K562 (cell line): Measurements from ENCODE around the gene PDCL3. TPM values are rescaled to one million over a fixed set of nuclear protein-coding genes. Genes with fewer than 3 reads are reported as not detected.

ENCODE experiments used
- ELF2 ChIP-seq: fragments of 250-450 bp; sonication (Bioruptor Pico); IDR thresholded peaks from 2 replicates; pipeline ENCODE4 v1.5.0; 2021; ENCODE audit warnings: mild to moderate bottlenecking
- ESRRA ChIP-seq: fragments of 450-650 bp; IDR thresholded peaks from 2 replicates; pipeline ENCODE4 v1.6.1; 2014; ENCODE audit warnings: low read depth, mild to moderate bottlenecking, moderate library complexity, borderline replicate concordance
- KDM4B ChIP-seq, 2 experiments: fragments of 450-650 bp in 1 of 2; sonication (generic) in 1 of 2; IDR thresholded peaks; 2 replicates each; pipeline ENCODE4 v1.6.1; 2016 to 2017; ENCODE audit warnings: borderline replicate concordance in 2 of 2, antibody characterized with exemption in 1 of 2, low read depth in 1 of 2, mild to moderate bottlenecking in 1 of 2
- PHF8 ChIP-seq: fragments of 200-600 bp; sonication (generic); IDR thresholded peaks from 2 replicates; pipeline ENCODE4 v1.6.1; 2012; ENCODE audit warnings: mixed run types, mild to moderate bottlenecking, inconsistent platforms, low read length, moderate library complexity, borderline replicate concordance
- POLR2A ChIP-seq: fragments of 450-650 bp; conservative IDR thresholded peaks from 2 replicates; pipeline ENCODE4 v1.6.1; 2016
- SMARCA4 ChIP-seq: fragments of 450-650 bp; IDR thresholded peaks from 2 replicates; pipeline ENCODE4 v1.6.1; 2016
- SPI1 ChIP-seq: IDR thresholded peaks from 2 replicates; pipeline ENCODE4 v1.6.1; 2011; ENCODE audit warnings: low read depth, low read length, control low read depth, borderline replicate concordance
- TRIM24 ChIP-seq, 2 experiments: fragments of 450-650 bp; IDR thresholded peaks; 2 replicates each; pipeline ENCODE4 v1.6.1; 2016
- ZBTB7A ChIP-seq: IDR thresholded peaks from 2 replicates; pipeline ENCODE4 v1.6.1; 2011; ENCODE audit warnings: low read depth, mild to moderate bottlenecking, low read length, moderate library complexity, borderline replicate concordance; ENCODE audit not compliant: control insufficient read depth
- ZFP36 ChIP-seq: fragments of 150-350 bp; IDR thresholded peaks from 2 replicates; pipeline ENCODE4 v1.6.1; 2018; ENCODE audit warnings: low read length, low read depth; ENCODE audit not compliant: partially characterized antibody
- polyA plus RNA-seq, 8 experiments: library from polyadenylated mRNA; depleted of rRNA in 4 of 8; stranded (reverse) in 5 of 8; unstranded in 3 of 8; fragments of >200 nt; fragmentation: Nextera tagmentation in 2 of 8; fragmentation: Illumina TruSeq in 1 of 8; extraction: Ambion mirVana in 2 of 8; extraction: Trizol in 1 of 8; gene quantifications; 2 replicates each; pipeline versions ENCODE4 v1.2.1 to v1.2.3, GENCODE V29; 2011 to 2014; ENCODE audit warnings: inconsistent platforms in 1 of 8, missing spikeins in 1 of 8
- total RNA-seq, 7 experiments: library from RNA; depleted of rRNA in 6 of 7; stranded (reverse); fragments of >200 nt in 6 of 7; fragmentation: Illumina TruSeq in 2 of 7; extraction: Trizol in 2 of 7; gene quantifications; 2 replicates each; pipeline versions ENCODE4 v1.2.1 to v1.2.3, GENCODE V29; 2011 to 2021; ENCODE audit warnings: low replicate concordance in 1 of 7
- TF ChIP-seq, protein P1 (sequence below): fragments of 200-600 bp; sonication (generic); IDR thresholded peaks from one replicate; pipeline ENCODE4 v1.6.1; 2012; ENCODE audit warnings: mild to moderate bottlenecking, low read depth, low read length, inconsistent platforms

Gene PDCL3
- total and polyA plus RNA-seq, 9 of the 15 experiments (the other 6 are each of a cell fraction or from before 2014, with no cell fraction given): 16.6 to 76.7 (median 26.9) TPM

DNA sequence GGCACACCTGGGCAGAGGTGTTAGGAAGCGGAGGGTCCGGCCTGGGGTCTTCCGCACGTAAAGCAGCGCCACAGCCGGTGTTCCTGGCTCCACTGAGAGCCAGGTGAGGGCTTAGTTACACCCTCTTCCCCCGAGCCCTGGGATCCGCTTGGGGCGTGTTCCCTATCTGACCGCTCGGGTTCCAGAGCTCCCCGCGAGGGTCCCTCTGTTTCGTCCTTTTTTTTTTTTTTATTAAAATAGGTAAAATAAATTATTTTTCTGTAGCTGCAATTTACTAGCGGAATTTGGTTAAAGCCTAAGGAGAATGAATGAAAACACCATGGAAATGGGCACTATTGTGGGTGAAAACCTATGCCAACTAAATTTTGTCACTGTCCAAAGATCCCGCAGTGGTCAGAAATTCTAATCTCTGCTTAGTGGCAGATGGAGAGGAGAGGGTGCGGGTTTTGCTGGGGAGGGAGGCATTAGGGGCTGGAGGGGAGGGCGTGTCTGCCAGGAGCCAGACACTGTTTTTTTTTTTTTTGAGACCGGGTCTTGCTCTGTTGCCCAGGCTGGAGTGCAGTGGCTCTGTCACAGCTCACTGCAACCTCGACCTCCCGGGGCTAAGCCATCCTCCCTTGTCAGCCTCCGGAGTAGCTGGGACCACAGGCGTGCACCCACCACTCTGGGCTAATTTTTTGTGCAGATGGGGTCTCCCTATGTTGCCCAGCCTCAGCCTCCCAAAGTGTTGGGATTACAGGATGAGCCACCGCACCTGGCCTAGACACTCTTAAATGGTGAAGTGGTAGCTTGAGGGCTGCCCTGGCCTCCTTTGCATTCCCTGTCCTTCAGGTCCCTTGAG lies 834 bp downstream of the PDCL3 start (continued):
- TF ChIP-seq, protein P1, sequence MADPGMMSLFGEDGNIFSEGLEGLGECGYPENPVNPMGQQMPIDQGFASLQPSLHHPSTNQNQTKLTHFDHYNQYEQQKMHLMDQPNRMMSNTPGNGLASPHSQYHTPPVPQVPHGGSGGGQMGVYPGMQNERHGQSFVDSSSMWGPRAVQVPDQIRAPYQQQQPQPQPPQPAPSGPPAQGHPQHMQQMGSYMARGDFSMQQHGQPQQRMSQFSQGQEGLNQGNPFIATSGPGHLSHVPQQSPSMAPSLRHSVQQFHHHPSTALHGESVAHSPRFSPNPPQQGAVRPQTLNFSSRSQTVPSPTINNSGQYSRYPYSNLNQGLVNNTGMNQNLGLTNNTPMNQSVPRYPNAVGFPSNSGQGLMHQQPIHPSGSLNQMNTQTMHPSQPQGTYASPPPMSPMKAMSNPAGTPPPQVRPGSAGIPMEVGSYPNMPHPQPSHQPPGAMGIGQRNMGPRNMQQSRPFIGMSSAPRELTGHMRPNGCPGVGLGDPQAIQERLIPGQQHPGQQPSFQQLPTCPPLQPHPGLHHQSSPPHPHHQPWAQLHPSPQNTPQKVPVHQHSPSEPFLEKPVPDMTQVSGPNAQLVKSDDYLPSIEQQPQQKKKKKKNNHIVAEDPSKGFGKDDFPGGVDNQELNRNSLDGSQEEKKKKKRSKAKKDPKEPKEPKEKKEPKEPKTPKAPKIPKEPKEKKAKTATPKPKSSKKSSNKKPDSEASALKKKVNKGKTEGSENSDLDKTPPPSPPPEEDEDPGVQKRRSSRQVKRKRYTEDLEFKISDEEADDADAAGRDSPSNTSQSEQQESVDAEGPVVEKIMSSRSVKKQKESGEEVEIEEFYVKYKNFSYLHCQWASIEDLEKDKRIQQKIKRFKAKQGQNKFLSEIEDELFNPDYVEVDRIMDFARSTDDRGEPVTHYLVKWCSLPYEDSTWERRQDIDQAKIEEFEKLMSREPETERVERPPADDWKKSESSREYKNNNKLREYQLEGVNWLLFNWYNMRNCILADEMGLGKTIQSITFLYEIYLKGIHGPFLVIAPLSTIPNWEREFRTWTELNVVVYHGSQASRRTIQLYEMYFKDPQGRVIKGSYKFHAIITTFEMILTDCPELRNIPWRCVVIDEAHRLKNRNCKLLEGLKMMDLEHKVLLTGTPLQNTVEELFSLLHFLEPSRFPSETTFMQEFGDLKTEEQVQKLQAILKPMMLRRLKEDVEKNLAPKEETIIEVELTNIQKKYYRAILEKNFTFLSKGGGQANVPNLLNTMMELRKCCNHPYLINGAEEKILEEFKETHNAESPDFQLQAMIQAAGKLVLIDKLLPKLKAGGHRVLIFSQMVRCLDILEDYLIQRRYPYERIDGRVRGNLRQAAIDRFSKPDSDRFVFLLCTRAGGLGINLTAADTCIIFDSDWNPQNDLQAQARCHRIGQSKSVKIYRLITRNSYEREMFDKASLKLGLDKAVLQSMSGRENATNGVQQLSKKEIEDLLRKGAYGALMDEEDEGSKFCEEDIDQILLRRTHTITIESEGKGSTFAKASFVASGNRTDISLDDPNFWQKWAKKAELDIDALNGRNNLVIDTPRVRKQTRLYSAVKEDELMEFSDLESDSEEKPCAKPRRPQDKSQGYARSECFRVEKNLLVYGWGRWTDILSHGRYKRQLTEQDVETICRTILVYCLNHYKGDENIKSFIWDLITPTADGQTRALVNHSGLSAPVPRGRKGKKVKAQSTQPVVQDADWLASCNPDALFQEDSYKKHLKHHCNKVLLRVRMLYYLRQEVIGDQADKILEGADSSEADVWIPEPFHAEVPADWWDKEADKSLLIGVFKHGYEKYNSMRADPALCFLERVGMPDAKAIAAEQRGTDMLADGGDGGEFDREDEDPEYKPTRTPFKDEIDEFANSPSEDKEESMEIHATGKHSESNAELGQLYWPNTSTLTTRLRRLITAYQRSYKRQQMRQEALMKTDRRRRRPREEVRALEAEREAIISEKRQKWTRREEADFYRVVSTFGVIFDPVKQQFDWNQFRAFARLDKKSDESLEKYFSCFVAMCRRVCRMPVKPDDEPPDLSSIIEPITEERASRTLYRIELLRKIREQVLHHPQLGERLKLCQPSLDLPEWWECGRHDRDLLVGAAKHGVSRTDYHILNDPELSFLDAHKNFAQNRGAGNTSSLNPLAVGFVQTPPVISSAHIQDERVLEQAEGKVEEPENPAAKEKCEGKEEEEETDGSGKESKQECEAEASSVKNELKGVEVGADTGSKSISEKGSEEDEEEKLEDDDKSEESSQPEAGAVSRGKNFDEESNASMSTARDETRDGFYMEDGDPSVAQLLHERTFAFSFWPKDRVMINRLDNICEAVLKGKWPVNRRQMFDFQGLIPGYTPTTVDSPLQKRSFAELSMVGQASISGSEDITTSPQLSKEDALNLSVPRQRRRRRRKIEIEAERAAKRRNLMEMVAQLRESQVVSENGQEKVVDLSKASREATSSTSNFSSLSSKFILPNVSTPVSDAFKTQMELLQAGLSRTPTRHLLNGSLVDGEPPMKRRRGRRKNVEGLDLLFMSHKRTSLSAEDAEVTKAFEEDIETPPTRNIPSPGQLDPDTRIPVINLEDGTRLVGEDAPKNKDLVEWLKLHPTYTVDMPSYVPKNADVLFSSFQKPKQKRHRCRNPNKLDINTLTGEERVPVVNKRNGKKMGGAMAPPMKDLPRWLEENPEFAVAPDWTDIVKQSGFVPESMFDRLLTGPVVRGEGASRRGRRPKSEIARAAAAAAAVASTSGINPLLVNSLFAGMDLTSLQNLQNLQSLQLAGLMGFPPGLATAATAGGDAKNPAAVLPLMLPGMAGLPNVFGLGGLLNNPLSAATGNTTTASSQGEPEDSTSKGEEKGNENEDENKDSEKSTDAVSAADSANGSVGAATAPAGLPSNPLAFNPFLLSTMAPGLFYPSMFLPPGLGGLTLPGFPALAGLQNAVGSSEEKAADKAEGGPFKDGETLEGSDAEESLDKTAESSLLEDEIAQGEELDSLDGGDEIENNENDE: no peak
- TF ChIP-seq POLR2A: peak; percentile 15; the same call in 1 of the 2 replicates
- peak; percentile 74 for TF ChIP-seq PHF8
- no peak for TF ChIP-seq ELF2 (CRISPR knock-in tag)
- peak; percentile 71 for TF ChIP-seq ZBTB7A
- no peak for TF ChIP-seq ZFP36
- TF ChIP-seq SMARCA4: peak; percentile 49; the same call in 1 of the 2 replicates
- TF ChIP-seq KDM4B (IDR thresholded peaks at IDR 0.05; ENCODE audit: borderline replicate concordance in 2 of 2, low read depth in 1 of 2): no peak
- no peak for TF ChIP-seq ESRRA
- no peak for TF ChIP-seq SPI1
- no peak for TF ChIP-seq TRIM24 (IDR thresholded peaks at IDR 0.05)
